Activated T-cell treated with anti-CD3 and anti-CD28 coated beads, Interleukin-2, amount 50 U/mL, for 72 hours (primary cell): ENCODE data around the gene CHRDL1. TPM values are rescaled to one million over a fixed set of nuclear protein-coding genes. Genes with fewer than 3 reads are reported as not detected.
"Not testable (repeated sequence)": the region's sequence is repeated elsewhere in the genome, so short reads cannot be mapped to it uniquely, and the experiment has no call there.

ENCODE experiments used
- ATAC-seq, 2 donors: fragments of 150-1000 bp; cut with Tn5 transposase; replicated peaks in 1 of 2; 2 replicates each; pipeline ENCODE4 v1.10.0; 2021; ENCODE audit warnings: moderate library complexity in 2 of 2, mild to moderate bottlenecking in 1 of 2
- DNase-seq, 2 donors: peaks; one replicate each; pipeline ENCODE4 v3.0.0; 2021 to 2022; ENCODE audit warnings: mixed read lengths in 1 of 2
- H3K27ac Mint-ChIP-seq: one replicate; pipeline ENCODE4 v1.8.0; 2022; ENCODE audit warnings: mild to moderate bottlenecking, moderate library complexity, mixed read lengths
- H3K27me3 Mint-ChIP-seq: one replicate; pipeline ENCODE4 v1.8.0; 2022; ENCODE audit warnings: low read depth, mixed read lengths
- H3K36me3 Mint-ChIP-seq, 2 donors: one replicate each; pipeline ENCODE4 v1.8.0; 2022; ENCODE audit warnings: mixed read lengths in 2 of 2, mild to moderate bottlenecking in 1 of 2; ENCODE audit not compliant: insufficient read depth in 2 of 2
- H3K4me1 Mint-ChIP-seq: one replicate; pipeline ENCODE4 v1.8.0; 2022; ENCODE audit warnings: low read depth, mixed read lengths
- H3K4me3 Mint-ChIP-seq, 2 donors: one replicate each; pipeline ENCODE4 v1.8.0; 2022; ENCODE audit warnings: mild to moderate bottlenecking in 2 of 2, mixed read lengths in 2 of 2, moderate library complexity in 2 of 2
- H3K9me3 Mint-ChIP-seq, 2 donors: one replicate each; pipeline ENCODE4 v1.8.0; 2022; ENCODE audit warnings: mixed read lengths in 2 of 2
- total RNA-seq, 2 donors: library from RNA; stranded (reverse); gene quantifications; one replicate each; pipeline ENCODE4 v1.2.3, GENCODE V29; 2022

Gene CHRDL1
- total RNA-seq, 2 donors from 2014 or later = not detected

DNA sequence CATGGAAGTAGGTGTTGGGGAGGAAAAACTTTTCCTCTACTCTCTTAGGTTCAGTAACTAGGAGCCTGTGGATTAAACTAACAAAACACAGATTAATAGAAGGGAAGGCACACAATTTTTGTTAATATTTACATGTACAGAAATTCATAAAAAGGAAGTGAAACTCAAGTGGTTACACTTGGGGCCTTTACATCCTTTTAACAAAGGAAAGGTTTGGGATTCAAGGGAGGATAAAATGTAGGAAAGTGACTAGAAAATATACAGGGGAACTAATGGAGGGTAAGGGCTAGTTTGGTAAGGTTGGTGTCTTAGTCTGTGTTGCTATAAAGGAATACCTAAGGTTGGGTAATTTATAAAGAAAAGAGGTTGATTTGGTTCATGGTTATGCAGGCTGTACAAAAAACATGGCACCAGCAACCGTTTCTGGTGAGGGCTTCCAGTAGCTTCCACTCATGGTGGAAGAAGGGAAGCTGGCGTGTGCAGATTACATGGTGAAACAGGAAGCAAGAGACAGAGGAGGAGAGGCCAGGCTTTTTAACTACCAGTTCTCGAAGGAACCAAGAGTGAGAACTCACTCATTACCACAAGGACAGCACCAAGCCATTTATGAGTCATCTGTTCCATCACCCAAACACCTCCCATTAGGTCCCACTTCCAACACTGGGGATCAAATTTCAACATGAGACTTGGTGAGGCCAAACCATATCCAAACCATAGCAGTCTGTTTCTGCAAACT is 124.4 kb downstream of the CHRDL1 start:
- DNase-seq (no peak), ATAC-seq (no peak)
- Mint-ChIP-seq H3K36me3 (no peaks in the 10 kb centered on the region), H3K27ac (no peak overlapping the region), H3K27me3 (peaks cover 23% of the 10 kb centered on the region), H3K9me3 (peaks cover 0 to 3% of the 10 kb centered on the region in 2 donors), H3K4me1 (peaks cover 5% of the 10 kb centered on the region), H3K4me3 (no peak overlapping the region)

DNA sequence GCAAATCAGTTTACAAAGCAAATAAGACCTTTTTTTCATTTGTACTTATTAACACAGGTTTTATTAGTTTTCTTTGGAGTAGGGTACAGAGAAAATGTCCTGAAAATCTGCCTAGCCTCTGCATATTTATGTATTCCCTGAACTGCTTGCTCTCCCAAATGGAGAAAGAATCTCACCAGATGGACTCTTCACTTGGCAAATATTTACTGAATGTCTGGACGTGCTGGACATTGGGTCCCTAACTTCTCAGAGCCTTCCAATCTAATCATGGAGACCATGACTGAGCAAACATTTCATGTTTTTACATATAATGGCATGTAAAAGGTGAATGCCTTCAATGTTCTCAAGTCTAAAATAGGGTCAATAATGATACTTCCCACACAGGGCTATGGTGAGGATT is 126.0 kb downstream of the CHRDL1 start:
- peaks cover 0 to 3% of the 10 kb centered on the region in 2 donors for H3K9me3 Mint-ChIP-seq
- no peak overlapping the region for H3K4me3 Mint-ChIP-seq
- no peak overlapping the region for H3K27ac Mint-ChIP-seq
- no peak for ATAC-seq
- no peak for DNase-seq
- peaks cover 31% of the 10 kb centered on the region for H3K27me3 Mint-ChIP-seq
- peaks cover 5% of the 10 kb centered on the region for H3K4me1 Mint-ChIP-seq
- no peaks in the 10 kb centered on the region for H3K36me3 Mint-ChIP-seq

DNA sequence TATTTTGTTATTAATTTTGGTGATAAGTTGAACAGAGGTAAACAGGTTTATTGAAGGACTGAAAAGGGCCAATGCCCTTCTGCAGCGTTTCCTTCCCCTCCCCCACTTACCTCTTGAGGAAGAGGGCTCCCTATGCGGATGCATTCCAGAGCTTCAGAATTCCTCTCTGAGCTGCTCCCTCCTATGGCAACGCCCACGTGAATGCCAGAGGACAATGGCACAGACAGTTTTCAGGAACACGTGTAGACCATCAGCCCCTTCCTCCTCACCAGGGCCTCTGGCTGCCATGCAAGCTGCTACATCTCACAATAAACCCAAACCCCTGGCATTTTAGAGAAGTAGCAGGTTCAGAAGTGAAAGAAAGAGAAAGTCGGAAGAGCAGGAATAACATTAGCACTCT is 127.9 kb downstream of the CHRDL1 start:
- Mint-ChIP-seq H3K36me3 (no peaks in the 10 kb centered on the region), H3K4me1 (peaks cover 5% of the 10 kb centered on the region), H3K27ac (no peak overlapping the region), H3K4me3 (no peak overlapping the region), H3K9me3 (peaks cover 0 to 3% of the 10 kb centered on the region in 2 donors), H3K27me3 (peaks cover 31% of the 10 kb centered on the region)
- DNase-seq (no peak), ATAC-seq (no peak)

DNA sequence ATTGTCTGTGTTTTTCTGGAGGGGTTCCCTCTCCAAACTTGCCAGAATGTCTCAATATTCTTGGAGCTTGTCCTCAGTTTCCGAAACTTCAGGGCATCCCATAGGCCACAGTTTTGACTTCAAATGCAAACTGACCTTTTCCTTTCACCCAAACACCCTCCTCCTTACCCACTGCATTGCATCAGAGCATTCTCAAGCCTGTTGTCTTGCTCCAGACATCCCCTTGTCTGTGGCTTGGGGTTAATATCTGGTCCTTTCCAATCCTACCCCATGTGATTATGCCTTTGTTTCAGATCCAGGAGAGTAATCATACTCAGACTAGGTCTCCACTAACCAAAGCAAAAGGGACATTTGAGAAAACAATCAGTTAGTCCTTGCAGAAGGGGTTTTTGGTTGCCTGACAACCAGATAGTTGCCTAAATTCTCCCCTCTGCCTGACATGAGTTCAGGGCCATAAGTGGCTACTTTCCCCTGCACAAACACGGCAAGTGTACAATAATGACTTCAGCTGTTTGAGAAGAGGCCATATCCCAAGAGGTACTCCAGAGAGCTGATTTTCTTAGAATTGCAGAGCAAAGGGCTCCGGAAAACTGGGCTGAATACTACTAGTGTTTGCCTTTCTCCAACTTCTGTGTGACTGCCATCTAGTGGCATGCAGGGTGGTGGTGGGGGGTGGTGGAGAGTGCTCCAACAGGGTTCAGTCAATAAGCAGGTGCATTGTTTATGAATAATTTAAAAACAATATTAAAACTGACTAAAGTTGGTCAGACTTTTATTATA is 130.2 kb downstream of the CHRDL1 start:
- DNase-seq (peak; percentile 3 to 27), ATAC-seq (no peak)
- H3K4me3 Mint-ChIP-seq = no peak overlapping the region
- H3K4me1 Mint-ChIP-seq = no peaks in the 10 kb centered on the region
- no peak overlapping the region for H3K27ac Mint-ChIP-seq
- H3K9me3 Mint-ChIP-seq = no peaks in the 10 kb centered on the region
- no peaks in the 10 kb centered on the region for H3K36me3 Mint-ChIP-seq
- H3K27me3 Mint-ChIP-seq = peaks cover 24% of the 10 kb centered on the region

DNA sequence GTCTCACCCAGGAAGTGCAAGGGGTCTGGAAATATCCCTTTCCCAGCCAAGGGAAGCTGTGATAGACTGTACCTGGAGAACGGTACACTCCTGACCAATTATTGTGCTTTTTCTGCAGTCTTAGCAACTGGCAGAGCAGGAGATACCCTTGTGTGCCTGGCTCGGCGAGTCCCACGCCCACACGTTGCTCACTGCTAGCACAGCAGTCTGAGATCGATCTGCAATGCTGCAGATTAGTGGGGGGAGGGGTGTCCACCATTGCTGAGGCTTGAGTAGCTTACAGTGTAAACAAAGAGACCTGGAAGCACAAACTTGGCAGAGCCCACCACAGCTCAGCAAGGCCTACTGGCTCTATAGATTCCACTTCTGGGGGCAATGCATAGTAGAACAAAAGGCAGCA is 138.5 kb downstream of the CHRDL1 start:
- no peak for DNase-seq
- H3K36me3 Mint-ChIP-seq = no peaks in the 10 kb centered on the region
- peaks cover 33% of the 10 kb centered on the region for H3K27me3 Mint-ChIP-seq
- H3K27ac Mint-ChIP-seq = no peak overlapping the region
- H3K4me1 Mint-ChIP-seq = no peaks in the 10 kb centered on the region
- peaks cover 0 to 2% of the 10 kb centered on the region in 2 donors for H3K9me3 Mint-ChIP-seq
- ATAC-seq = no peak
- H3K4me3 Mint-ChIP-seq = no peak overlapping the region

DNA sequence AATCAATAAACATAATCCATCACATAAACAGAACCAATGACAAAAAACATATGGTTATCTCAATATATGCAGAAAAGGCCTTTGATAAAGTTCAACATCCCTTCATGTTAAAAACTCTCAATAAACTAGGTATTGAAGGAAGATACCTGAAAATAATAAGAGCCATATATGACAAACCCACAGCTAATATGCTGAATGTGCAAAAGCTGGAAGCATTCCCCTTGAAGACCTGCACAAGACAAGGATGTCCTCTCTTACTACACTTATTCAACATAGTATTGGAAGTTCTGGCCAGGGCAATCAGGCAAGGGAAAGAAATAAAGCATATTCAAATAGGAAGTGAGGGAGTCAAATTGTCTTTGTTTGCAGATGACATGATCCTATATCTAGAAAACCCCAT is 141.3 kb downstream of the CHRDL1 start:
- not testable (repeated sequence) for H3K9me3 Mint-ChIP-seq, H3K4me3 Mint-ChIP-seq, ATAC-seq, H3K4me1 Mint-ChIP-seq, H3K36me3 Mint-ChIP-seq, H3K27ac Mint-ChIP-seq, DNase-seq
- H3K27me3 Mint-ChIP-seq = peaks cover 35% of the 10 kb centered on the region

DNA sequence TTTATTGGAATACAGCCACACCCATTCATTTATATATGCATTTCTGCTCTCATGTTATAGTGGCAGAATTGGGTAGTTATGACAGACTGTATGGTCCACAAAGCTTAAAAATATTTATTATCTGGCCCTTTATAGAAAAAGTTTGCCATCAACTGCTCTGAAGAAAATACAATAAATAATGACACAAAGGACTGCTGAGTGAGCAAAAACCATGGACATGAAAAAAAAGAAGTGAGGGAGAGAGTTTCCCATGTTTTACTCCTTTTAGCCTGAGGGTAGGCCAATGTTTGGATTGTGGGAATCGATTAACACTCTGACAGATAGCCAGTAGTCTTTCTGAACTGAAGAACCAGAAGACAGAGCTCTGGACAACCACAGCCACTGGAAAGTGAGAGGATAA is 149.2 kb downstream of the CHRDL1 start:
- DNase-seq = no peak
- ATAC-seq = no peak
- H3K4me3 Mint-ChIP-seq = no peak overlapping the region
- no peaks in the 10 kb centered on the region for H3K4me1 Mint-ChIP-seq
- no peak overlapping the region for H3K27ac Mint-ChIP-seq
- peaks cover 0 to 1% of the 10 kb centered on the region in 2 donors for H3K9me3 Mint-ChIP-seq
- peaks cover 0 to 1% of the 10 kb centered on the region in 2 donors for H3K36me3 Mint-ChIP-seq
- peaks cover 19% of the 10 kb centered on the region for H3K27me3 Mint-ChIP-seq
